Stimulated activated CD4-positive, alpha-beta T cell treated with anti-CD3 and anti-CD28 coated beads, Interleukin-2, amount 100 ng/mL, for 24 hours (primary cell): Measurements from ENCODE around the gene OLFM1.

ENCODE experiments used
- DNase-seq, 2 donors: peaks; one replicate each; pipeline ENCODE4 v3.0.0-alpha.2; 2020

Gene OLFM1

GRCh38 chr9:135087489-135087792 is at the start of gene OLFM1:
Gene OLFM1 (plus strand): TSS chr9:135087668. CDS start chr9:135087990, 322 bp downstream.
- DNase-seq: peak in 1 of 2 donors; percentile 68

- no peak for DNase-seq
These were observed 49.1 kb upstream of the OLFM1 start for GRCh38 chr9:135038331-135038730.

- no peak for DNase-seq
These were observed 48.6 kb upstream of the OLFM1 start for GRCh38 chr9:135038826-135039225.

GRCh38 chr9:135039266-135039870 is 48.1 kb upstream of the OLFM1 start:
- no peak for DNase-seq

GRCh38 chr9:135039916-135040645 is 47.4 kb upstream of the OLFM1 start:
- no peak for DNase-seq

- DNase-seq: no peak
These were observed 46.6 kb upstream of the OLFM1 start for GRCh38 chr9:135040892-135041291.

GRCh38 chr9:135043345-135043744 is 44.1 kb upstream of the OLFM1 start:
- no peak for DNase-seq

- no peak for DNase-seq
These were observed 42.1 kb upstream of the OLFM1 start for GRCh38 chr9:135045264-135045927.

- no peak for DNase-seq
These were observed 41.3 kb upstream of the OLFM1 start for GRCh38 chr9:135045928-135046738.

- DNase-seq: no peak
These were observed 40.6 kb upstream of the OLFM1 start for GRCh38 chr9:135046739-135047350.

- no peak for DNase-seq
These were observed 39.9 kb upstream of the OLFM1 start for GRCh38 chr9:135047521-135047920.

GRCh38 chr9:135048046-135048757 is 39.3 kb upstream of the OLFM1 start:
- DNase-seq: no peak

- no peak for DNase-seq
These were observed 38.6 kb upstream of the OLFM1 start for GRCh38 chr9:135048758-135049444.

- no peak for DNase-seq
These were observed 38.0 kb upstream of the OLFM1 start for GRCh38 chr9:135049460-135049859.

GRCh38 chr9:135050072-135050990 is 37.1 kb upstream of the OLFM1 start:
- DNase-seq: no peak

GRCh38 chr9:135051316-135052038 is 36.0 kb upstream of the OLFM1 start:
- DNase-seq: no peak

- DNase-seq: no peak
These were observed 34.3 kb upstream of the OLFM1 start for GRCh38 chr9:135053133-135053532.

GRCh38 chr9:135055181-135055580 is 32.3 kb upstream of the OLFM1 start:
- DNase-seq: no peak

- DNase-seq: no peak
These were observed 30.9 kb upstream of the OLFM1 start for GRCh38 chr9:135056541-135056940.
